Muscle layer of duodenum (tissue), 2 donors: Measurements from ENCODE around the gene NCAPD3.
A peak's percentile ranks its signal among the peaks of the same experiment; 100 is the strongest.

Experiments
- H3K27ac ChIP-seq: one replicate; pipeline ENCODE4 v1.7.0; 2013; ENCODE audit warnings: mild to moderate bottlenecking, low read length
- H3K27me3 ChIP-seq: one replicate; pipeline ENCODE4 v1.7.0; 2013; ENCODE audit warnings: low read depth, mild to moderate bottlenecking, control low read depth, low read length
- H3K36me3 ChIP-seq, 2 donors: one replicate each; pipeline ENCODE4 v1.7.0; 2013; ENCODE audit warnings: low read length in 2 of 2, control low read depth in 1 of 2, mild to moderate bottlenecking in 1 of 2; ENCODE audit not compliant: insufficient read depth in 2 of 2, control insufficient read depth in 1 of 2
- H3K4me1 ChIP-seq, 2 donors: one replicate each; pipeline ENCODE4 v1.7.0; 2013; ENCODE audit warnings: low read length in 2 of 2, mild to moderate bottlenecking in 2 of 2, control low read depth in 1 of 2, moderate library complexity in 1 of 2; ENCODE audit not compliant: insufficient read depth in 2 of 2, control insufficient read depth in 1 of 2
- H3K4me3 ChIP-seq, 2 donors: one replicate each; pipeline ENCODE4 v1.7.0; 2013; ENCODE audit warnings: low read length in 2 of 2, low read depth in 1 of 2, mild to moderate bottlenecking in 1 of 2
- H3K9me3 ChIP-seq, 2 donors: one replicate each; pipeline ENCODE4 v1.7.0; 2013; ENCODE audit warnings: low read length in 2 of 2, control low read depth in 1 of 2, mild to moderate bottlenecking in 1 of 2; ENCODE audit not compliant: control insufficient read depth in 1 of 2
- donor health status: healthy.

NCAPD3 gene

DNA sequence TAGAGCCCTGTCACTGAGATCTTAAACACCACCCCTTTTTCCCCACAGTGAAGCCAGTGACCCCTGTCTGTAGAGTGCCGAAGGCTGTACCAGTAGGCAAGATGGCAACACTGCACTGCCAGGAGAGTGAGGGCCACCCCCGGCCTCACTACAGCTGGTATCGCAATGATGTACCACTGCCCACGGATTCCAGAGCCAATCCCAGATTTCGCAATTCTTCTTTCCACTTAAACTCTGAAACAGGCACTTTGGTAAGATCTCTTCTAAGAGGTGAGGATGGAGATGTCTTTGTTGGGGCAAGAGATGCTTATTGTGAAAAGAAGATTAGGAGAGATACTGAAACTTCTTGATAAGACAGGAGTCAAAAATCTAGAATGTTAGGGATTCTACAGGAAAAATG is 79.0 kb downstream of the NCAPD3 start:
- H3K27ac ChIP-seq: no peak overlapping the region
- H3K27me3 ChIP-seq: no peaks in the 10 kb centered on the region
- H3K9me3 ChIP-seq: no peaks in the 10 kb centered on the region
- H3K4me3 ChIP-seq: no peak overlapping the region
- H3K36me3 ChIP-seq: peaks cover 10 to 44% of the 10 kb centered on the region in 2 donors
- H3K4me1 ChIP-seq: peaks cover 2% of the 10 kb centered on the region in 2 donors

- H3K4me1 ChIP-seq: peaks cover 7 to 9% of the 10 kb centered on the region in 2 donors
- H3K36me3 ChIP-seq: peaks cover 2 to 34% of the 10 kb centered on the region in 2 donors
- no peak overlapping the region for H3K4me3 ChIP-seq
- no peaks in the 10 kb centered on the region for H3K27me3 ChIP-seq
- H3K27ac ChIP-seq: no peak overlapping the region
- no peaks in the 10 kb centered on the region for H3K9me3 ChIP-seq
Measured at GRCh38 chr11:134143801-134144200, 80.0 kb downstream of the NCAPD3 start.

- no peaks in the 10 kb centered on the region for H3K27me3 ChIP-seq
- H3K27ac ChIP-seq: no peak overlapping the region
- no peak overlapping the region for H3K4me3 ChIP-seq
- H3K9me3 ChIP-seq: no peaks in the 10 kb centered on the region
- H3K36me3 ChIP-seq: peaks cover 0 to 30% of the 10 kb centered on the region in 2 donors
- H3K4me1 ChIP-seq: peaks cover 7 to 9% of the 10 kb centered on the region in 2 donors
Measured at GRCh38 chr11:134142536-134142935, 81.2 kb downstream of the NCAPD3 start.

DNA sequence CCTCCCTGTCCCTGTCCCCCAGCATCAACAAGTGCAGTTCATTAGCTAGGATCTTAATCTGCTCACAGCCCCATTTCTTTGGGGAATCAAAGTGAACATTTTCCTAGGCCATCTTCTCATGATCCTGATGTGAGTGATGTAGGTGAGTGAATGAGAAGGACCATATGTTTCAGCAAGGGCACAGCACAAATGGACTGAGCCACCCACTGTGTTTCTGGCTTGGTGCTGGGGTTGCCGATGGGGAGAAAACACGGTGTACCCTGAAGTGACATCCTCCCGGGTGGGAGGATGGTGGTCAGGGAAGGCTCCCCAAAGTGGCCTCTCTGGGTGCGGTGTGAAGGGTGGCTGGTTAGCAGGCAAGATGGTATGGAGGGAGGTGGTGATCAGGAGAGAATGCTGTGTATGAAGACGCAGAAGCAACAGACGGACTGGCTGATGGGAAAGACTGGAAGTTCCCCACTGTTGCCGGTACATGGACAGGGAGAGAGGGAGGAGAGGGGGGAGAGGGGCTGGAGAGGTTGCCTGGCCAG is 82.7 kb downstream of the NCAPD3 start:
- Histone ChIP-seq H3K36me3 (peaks cover 0 to 20% of the 10 kb centered on the region in 2 donors), H3K27me3 (no peaks in the 10 kb centered on the region), H3K4me3 (no peak overlapping the region), H3K4me1 (peaks cover 7 to 9% of the 10 kb centered on the region in 2 donors), H3K9me3 (no peaks in the 10 kb centered on the region), H3K27ac (no peak overlapping the region)

DNA sequence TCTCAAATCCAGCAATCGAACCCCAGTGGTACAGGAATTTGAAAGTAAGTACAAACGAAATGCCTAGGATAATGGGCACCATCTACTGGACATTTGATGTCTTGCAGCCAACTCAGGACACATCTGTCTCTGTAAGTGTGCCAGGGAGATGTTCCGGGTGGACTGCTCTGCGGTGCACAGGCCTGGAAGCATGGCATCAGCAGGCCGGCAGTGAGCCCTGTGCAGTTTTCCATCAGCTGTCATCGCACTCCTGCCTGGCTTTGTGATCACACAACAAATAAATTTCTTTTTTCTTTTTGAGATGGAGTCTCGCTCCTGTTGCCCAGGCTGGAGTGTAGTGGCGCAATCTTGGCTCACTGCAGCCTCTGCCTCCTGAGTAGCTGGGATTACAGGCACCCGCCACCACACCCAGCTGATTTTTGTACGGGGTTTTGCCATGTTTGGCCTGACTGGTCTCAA is 83.9 kb downstream of the NCAPD3 start:
- H3K9me3 ChIP-seq: no peaks in the 10 kb centered on the region
- peaks cover 7 to 9% of the 10 kb centered on the region in 2 donors for H3K4me1 ChIP-seq
- no peak overlapping the region for H3K4me3 ChIP-seq
- H3K27ac ChIP-seq: peak overlapping the region; percentile 40
- H3K27me3 ChIP-seq: no peaks in the 10 kb centered on the region
- peaks cover 0 to 12% of the 10 kb centered on the region in 2 donors for H3K36me3 ChIP-seq

GRCh38 chr11:134139303-134139872 is 84.4 kb downstream of the NCAPD3 start:
- Histone ChIP-seq H3K27me3 (no peaks in the 10 kb centered on the region), H3K27ac (peak overlapping the region; percentile 40), H3K4me3 (no peak overlapping the region), H3K36me3 (peaks cover 0 to 12% of the 10 kb centered on the region in 2 donors), H3K4me1 (peaks cover 7 to 9% of the 10 kb centered on the region in 2 donors), H3K9me3 (no peaks in the 10 kb centered on the region)

GRCh38 chr11:134138376-134138775 is 85.4 kb downstream of the NCAPD3 start:
- Histone ChIP-seq H3K36me3 (peaks cover 0 to 12% of the 10 kb centered on the region in 2 donors), H3K9me3 (peaks cover 0 to 2% of the 10 kb centered on the region in 2 donors), H3K4me3 (no peak overlapping the region), H3K4me1 (peaks cover 7 to 9% of the 10 kb centered on the region in 2 donors), H3K27ac (no peak overlapping the region), H3K27me3 (no peaks in the 10 kb centered on the region)

DNA sequence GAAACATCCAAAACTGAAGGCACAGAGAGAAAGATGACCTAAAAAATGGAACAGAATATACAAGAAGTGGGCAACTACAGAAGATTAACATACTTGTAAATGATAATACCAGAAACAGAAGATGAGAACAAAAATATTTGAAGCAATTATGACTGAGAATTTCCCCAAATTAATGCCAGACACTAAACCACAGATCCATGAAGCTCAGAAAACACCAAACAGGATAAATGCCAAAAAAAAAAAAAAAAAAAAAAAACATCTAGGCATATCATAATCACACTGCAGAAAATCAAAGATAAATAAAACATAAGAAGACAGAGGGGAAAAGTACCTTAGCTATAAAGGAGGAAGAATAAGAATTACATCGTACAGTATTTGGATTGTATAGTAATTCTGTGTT is 89.6 kb downstream of the NCAPD3 start:
- Histone ChIP-seq H3K4me3 (no peak overlapping the region), H3K9me3 (peaks cover 2 to 4% of the 10 kb centered on the region in 2 donors), H3K27ac (no peak overlapping the region), H3K4me1 (peaks cover 0 to 1% of the 10 kb centered on the region in 2 donors), H3K27me3 (no peaks in the 10 kb centered on the region), H3K36me3 (no peaks in the 10 kb centered on the region)

GRCh38 chr11:134132808-134133207 is 91.0 kb downstream of the NCAPD3 start:
- Histone ChIP-seq H3K27ac (no peak overlapping the region), H3K4me1 (no peaks in the 10 kb centered on the region), H3K27me3 (no peaks in the 10 kb centered on the region), H3K4me3 (no peak overlapping the region), H3K36me3 (no peaks in the 10 kb centered on the region), H3K9me3 (peaks cover 2 to 4% of the 10 kb centered on the region in 2 donors)

DNA sequence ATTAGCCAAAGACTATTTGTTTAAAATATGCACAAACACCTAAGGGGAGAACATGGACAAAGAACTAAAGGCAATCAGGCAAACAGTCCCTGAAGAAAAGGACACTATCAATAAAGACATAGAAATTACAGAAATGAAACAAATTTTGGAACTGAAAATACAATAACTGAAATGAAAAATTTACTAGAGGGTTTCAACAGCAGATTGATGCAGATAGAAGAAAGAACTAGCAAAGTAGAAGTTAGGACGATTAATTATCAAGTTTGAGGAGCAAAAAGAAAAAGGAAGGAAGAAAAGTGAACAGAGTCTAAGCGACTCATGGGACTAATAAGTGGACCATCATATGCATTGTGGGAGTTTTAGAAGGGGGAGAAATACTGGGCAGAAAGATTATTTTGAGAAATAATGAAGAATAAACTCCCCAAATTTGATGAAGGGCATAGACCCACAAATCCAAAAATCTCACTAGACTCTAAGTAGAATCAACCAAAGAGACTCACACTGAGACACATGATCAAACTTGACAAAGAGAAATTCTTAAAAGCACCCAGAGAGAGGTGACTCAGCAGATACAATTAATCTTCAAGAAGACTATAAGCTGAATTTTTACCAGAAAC is 92.0 kb downstream of the NCAPD3 start:
- peaks cover 0 to 6% of the 10 kb centered on the region in 2 donors for H3K4me1 ChIP-seq
- no peaks in the 10 kb centered on the region for H3K27me3 ChIP-seq
- H3K4me3 ChIP-seq: no peak overlapping the region
- H3K27ac ChIP-seq: no peak overlapping the region
- H3K9me3 ChIP-seq: peaks cover 2 to 4% of the 10 kb centered on the region in 2 donors
- H3K36me3 ChIP-seq: no peaks in the 10 kb centered on the region

DNA sequence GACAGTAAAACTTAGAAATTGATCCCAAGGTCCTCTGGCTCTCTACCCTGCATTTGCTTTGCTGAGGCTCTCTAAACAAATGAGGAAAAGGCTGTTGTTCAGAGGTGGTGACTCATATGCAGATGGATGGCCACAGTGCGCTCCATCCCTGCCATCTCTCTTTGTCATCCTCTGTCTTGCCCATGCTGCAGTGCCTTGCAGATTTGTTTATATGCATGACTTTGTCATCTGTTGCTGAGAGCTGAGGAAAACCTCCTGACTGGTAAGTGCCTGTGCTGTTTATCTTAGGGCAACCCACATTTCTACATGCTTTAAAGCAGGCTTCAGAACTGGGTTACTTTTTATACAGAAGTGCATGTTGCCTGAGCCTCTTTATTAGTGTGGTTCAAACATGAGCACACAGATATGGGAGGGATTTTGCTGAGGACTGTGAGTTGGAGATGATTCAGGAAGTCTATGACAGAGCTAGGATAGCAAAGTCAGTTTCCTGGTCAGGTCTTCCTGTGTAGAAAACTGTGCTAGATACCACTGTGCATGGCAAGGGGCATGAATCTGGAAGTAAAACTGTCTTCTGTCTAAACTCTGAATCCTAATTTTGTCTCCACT is 97.4 kb downstream of the NCAPD3 start:
- peak overlapping the region; percentile 79 for H3K27ac ChIP-seq
- H3K4me3 ChIP-seq: peak overlapping the region in 1 of 2 donors; percentile 64

More for the DNA sequence above, 97.4 kb downstream of the NCAPD3 start:
- H3K27me3 ChIP-seq: peaks cover 10% of the 10 kb centered on the region
- no peaks in the 10 kb centered on the region for H3K9me3 ChIP-seq
- no peaks in the 10 kb centered on the region for H3K36me3 ChIP-seq
- H3K4me1 ChIP-seq: peaks cover 6 to 32% of the 10 kb centered on the region in 2 donors
